K562 (cell line): ENCODE measurements around the gene HSPH1. TPM values are rescaled to one million over a fixed set of nuclear protein-coding genes. Genes with fewer than 3 reads are reported as not detected.

Experiments
- CXXC5 ChIP-seq: fragments of 250-450 bp; sonication (Bioruptor Pico); IDR thresholded peaks from 2 replicates; pipeline ENCODE4 v1.8.0; 2022; ENCODE audit warnings: inconsistent platforms, mild to moderate bottlenecking, moderate library complexity
- GABPB2 ChIP-seq: fragments of 250-450 bp; sonication (Bioruptor Pico); conservative IDR thresholded peaks from 2 replicates; pipeline ENCODE4 v1.5.1; 2021; ENCODE audit warnings: mild to moderate bottlenecking
- MAZ ChIP-seq, 2 experiments: fragments of 450-650 bp in 1 of 2; sonication (generic) in 1 of 2; formaldehyde crosslinking; IDR thresholded peaks in 1 of 2; conservative IDR thresholded peaks in 1 of 2; 2 replicates each; pipeline versions ENCODE4 v1.4.0 to v1.5.0; 2020; ENCODE audit warnings: mild to moderate bottlenecking in 1 of 2, missing genetic modification reagents in 1 of 2
- REST ChIP-seq, 2 experiments: fragments of 450-650 bp; formaldehyde crosslinking in 1 of 2; IDR thresholded peaks; 2 replicates each; pipeline versions ENCODE4 v1.4.0 to v1.6.1; 2014 to 2020; ENCODE audit warnings: mild to moderate bottlenecking in 2 of 2, borderline replicate concordance in 1 of 2, low read depth in 1 of 2
- polyA plus RNA-seq, 8 experiments: library from polyadenylated mRNA; depleted of rRNA in 4 of 8; stranded (reverse) in 5 of 8; unstranded in 3 of 8; fragments of >200 nt; fragmentation: Nextera tagmentation in 2 of 8; fragmentation: Illumina TruSeq in 1 of 8; extraction: Ambion mirVana in 2 of 8; extraction: Trizol in 1 of 8; gene quantifications; 2 replicates each; pipeline versions ENCODE4 v1.2.1 to v1.2.3, GENCODE V29; 2011 to 2014; ENCODE audit warnings: inconsistent platforms in 1 of 8, missing spikeins in 1 of 8
- total RNA-seq, 7 experiments: library from RNA; depleted of rRNA in 6 of 7; stranded (reverse); fragments of >200 nt in 6 of 7; fragmentation: Illumina TruSeq in 2 of 7; extraction: Trizol in 2 of 7; gene quantifications; 2 replicates each; pipeline versions ENCODE4 v1.2.1 to v1.2.3, GENCODE V29; 2011 to 2021; ENCODE audit warnings: low replicate concordance in 1 of 7
- TF ChIP-seq, protein P1 (sequence below), 2 experiments: fragments of 450-650 bp in 1 of 2; sonication (generic) in 1 of 2; formaldehyde crosslinking in 1 of 2; IDR thresholded peaks; 2 replicates each; pipeline versions ENCODE4 v1.7.1 to v1.9.0; 2016 to 2022; ENCODE audit warnings: inconsistent platforms in 1 of 2, mild to moderate bottlenecking in 1 of 2, missing genetic modification reagents in 1 of 2

Gene HSPH1
- total and polyA plus RNA-seq, 9 of the 15 experiments (the other 6 are each of a cell fraction or from before 2014, with no cell fraction given): 34.6 to 104 (median 64.7) TPM

DNA sequence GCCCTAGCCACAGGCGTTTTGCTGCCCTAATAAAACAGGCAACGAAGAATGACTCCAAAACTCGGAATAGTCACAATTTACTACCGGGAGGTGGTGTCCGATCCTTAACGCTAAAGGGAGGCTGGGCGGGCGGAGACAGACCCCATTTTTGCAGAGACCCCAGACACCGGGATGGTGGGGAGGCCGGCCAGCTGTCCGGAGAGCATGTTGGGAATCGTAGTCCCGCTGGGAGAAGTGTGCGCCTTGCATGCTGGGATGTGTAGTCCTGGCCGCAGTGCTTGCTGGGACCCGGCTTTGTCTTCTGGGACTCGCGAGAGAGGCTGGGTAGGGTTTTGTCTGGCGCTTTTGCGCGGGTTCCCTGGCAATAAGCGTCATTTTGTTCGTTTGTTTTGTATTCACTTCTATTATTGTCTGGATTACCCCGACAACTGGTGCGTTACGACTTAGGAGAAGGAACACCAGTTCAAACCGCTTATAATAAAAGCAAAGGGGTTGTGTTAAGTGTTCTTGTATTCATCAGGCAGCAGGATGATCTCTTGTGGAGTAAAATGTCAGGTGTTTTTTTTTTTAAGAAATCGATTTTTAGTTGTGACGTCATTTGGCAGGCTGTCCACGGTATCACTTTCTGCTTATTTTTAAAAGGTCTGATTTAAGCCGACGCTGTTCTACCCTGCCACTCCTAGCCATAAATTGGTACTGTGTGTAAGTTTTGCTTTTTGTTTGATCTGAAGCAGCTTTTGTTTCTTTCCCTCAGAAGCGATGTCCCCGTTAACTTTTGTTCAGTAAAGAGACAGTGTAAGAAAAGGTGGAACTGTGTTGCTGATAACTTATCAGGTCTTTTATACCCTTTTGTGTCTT, 676 bp upstream of the HSPH1 start (continued):
- TF ChIP-seq, protein P1, sequence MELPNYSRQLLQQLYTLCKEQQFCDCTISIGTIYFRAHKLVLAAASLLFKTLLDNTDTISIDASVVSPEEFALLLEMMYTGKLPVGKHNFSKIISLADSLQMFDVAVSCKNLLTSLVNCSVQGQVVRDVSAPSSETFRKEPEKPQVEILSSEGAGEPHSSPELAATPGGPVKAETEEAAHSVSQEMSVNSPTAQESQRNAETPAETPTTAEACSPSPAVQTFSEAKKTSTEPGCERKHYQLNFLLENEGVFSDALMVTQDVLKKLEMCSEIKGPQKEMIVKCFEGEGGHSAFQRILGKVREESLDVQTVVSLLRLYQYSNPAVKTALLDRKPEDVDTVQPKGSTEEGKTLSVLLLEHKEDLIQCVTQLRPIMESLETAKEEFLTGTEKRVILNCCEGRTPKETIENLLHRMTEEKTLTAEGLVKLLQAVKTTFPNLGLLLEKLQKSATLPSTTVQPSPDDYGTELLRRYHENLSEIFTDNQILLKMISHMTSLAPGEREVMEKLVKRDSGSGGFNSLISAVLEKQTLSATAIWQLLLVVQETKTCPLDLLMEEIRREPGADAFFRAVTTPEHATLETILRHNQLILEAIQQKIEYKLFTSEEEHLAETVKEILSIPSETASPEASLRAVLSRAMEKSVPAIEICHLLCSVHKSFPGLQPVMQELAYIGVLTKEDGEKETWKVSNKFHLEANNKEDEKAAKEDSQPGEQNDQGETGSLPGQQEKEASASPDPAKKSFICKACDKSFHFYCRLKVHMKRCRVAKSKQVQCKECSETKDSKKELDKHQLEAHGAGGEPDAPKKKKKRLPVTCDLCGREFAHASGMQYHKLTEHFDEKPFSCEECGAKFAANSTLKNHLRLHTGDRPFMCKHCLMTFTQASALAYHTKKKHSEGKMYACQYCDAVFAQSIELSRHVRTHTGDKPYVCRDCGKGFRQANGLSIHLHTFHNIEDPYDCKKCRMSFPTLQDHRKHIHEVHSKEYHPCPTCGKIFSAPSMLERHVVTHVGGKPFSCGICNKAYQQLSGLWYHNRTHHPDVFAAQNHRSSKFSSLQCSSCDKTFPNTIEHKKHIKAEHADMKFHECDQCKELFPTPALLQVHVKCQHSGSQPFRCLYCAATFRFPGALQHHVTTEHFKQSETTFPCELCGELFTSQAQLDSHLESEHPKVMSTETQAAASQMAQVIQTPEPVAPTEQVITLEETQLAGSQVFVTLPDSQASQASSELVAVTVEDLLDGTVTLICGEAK (IDR thresholded peaks at IDR 0.05): 0 out of 2 replicates have a peak, but pooled peaks have one; percentile 9
- TF ChIP-seq, protein P1 (CRISPR knock-in tag; IDR thresholded peaks at IDR 0.05): no peak
- TF ChIP-seq CXXC5 (no peak; the same call in 1 of the 2 replicates), REST (IDR thresholded peaks at IDR 0.05; ENCODE audit: borderline replicate concordance) (no peak), REST (CRISPR knock-in tag; IDR thresholded peaks at IDR 0.05; ENCODE audit: low read depth) (no peak), MAZ (CRISPR knock-in tag; conservative IDR thresholded peaks at IDR 0.05 in 1 of 2, IDR thresholded peaks at IDR 0.05 in 1 of 2) (0 out of 4 replicates have a peak, but pooled peaks of 1 of the 2 experiments have one; percentile 18), GABPB2 (no peak)
